Measurements from ENCODE around the gene CCN6. TPM values are rescaled to one million over a fixed set of nuclear protein-coding genes. Genes with fewer than 3 reads are reported as not detected.

The CCN6 gene
- total RNA-seq, 1 experiment from 2014 or later: not detected

DNA sequence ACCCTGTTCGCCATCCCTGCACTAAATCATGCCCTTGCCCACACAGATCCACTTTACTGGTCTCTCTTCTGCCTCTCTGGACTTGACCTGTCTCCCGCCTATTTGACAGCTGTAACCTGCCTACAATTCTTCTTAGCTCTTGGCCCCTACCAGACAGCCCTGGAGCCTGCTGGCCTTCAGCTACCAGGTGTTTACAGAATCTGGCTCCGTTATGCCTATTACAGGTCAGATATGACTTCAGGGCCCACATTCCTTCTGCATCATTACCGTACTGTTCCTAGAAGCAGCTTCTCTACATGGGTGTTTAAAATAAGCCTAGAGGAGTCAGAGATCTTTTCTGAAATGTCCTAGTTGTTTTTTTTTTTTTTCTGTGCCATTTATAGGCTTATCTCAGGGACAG, 45.4 kb upstream of the CCN6 start:
- Mint-ChIP-seq H3K27me3 (ENCODE audit: low read depth) (peaks cover 3% of the 10 kb centered on the region), H3K9me3 (no peaks in the 10 kb centered on the region), H3K36me3 (ENCODE audit: insufficient read depth in 1 of 3, low read depth in 3 of 3) (no peaks in the 10 kb centered on the region), H3K4me1 (peaks cover 0 to 6% of the 10 kb centered on the region in 2 experiments; a peak in 2 of 4 replicates), H3K4me3 (no peak overlapping the region), H3K27ac (no peak overlapping the region)
- Histone ChIP-seq H3K23me2 (ENCODE audit: insufficient read length, low read depth, low read length, poor library complexity, severe bottlenecking) (no peaks in the 10 kb centered on the region), H3K9me3 (ENCODE audit: control insufficient read depth, low read depth, low read length) (no peaks in the 10 kb centered on the region), H4K91ac (ENCODE audit: insufficient read length, low read depth, low read length) (no peak overlapping the region), H3K79me2 (ENCODE audit: insufficient read depth, low read length) (no peaks in the 10 kb centered on the region), H3T11ph (ENCODE audit: low read length) (no peak overlapping the region), H2AFZ (ENCODE audit: low read length) (no peak overlapping the region), H2BK120ac (ENCODE audit: low read depth, low read length, poor library complexity, severe bottlenecking) (no peak overlapping the region), H3K18ac (ENCODE audit: insufficient read length, low read depth, low read length) (no peak overlapping the region), H4K5ac (ENCODE audit: insufficient read length, low read depth, low read length) (no peak overlapping the region), H2BK15ac (ENCODE audit: low read depth, low read length) (no peak overlapping the region), H3K56ac (ENCODE audit: insufficient read length, low read depth, low read length) (no peak overlapping the region), H3K4me1 (ENCODE audit: insufficient read depth, low read length) (no peaks in the 10 kb centered on the region), H3K79me1 (ENCODE audit: insufficient read depth, low read depth, low read length, poor library complexity, severe bottlenecking) (no peaks in the 10 kb centered on the region), H2BK12ac (ENCODE audit: insufficient read length, low read depth, low read length) (no peak overlapping the region), H2BK5ac (ENCODE audit: insufficient read length, low read length) (no peak overlapping the region), H4K20me1 (ENCODE audit: control insufficient read depth, insufficient read depth, insufficient read length) (no peaks in the 10 kb centered on the region), H3K27ac (ENCODE audit: insufficient read length, low read depth, low read length) (no peak overlapping the region), H3K4ac (ENCODE audit: low read depth, low read length) (no peak overlapping the region), H3K14ac (ENCODE audit: insufficient read depth, low read length) (no peak overlapping the region), H3K27me3 (ENCODE audit: insufficient read depth, low read length) (no peaks in the 10 kb centered on the region), H3K23ac (ENCODE audit: insufficient read length, low read depth, low read length) (no peak overlapping the region), H2AK5ac (ENCODE audit: insufficient read length, low read length) (no peak overlapping the region), H3K9ac (ENCODE audit: extremely low read depth, insufficient read length, low read length) (no peak overlapping the region), H3K4me2 (ENCODE audit: insufficient read depth, insufficient read length, low read length) (no peak overlapping the region), H4K8ac (replicated peaks; ENCODE audit: insufficient read length, low read depth, low read length) (no peak overlapping the region), H2BK20ac (ENCODE audit: low read depth, low read length, poor library complexity, severe bottlenecking) (no peak overlapping the region)
- WGBS (ENCODE audit: extremely low coverage, insufficient read length, low lambda C conversion rate): no CpG with 5 or more reads among the region's 4 CpGs
- TF ChIP-seq, protein P1, sequence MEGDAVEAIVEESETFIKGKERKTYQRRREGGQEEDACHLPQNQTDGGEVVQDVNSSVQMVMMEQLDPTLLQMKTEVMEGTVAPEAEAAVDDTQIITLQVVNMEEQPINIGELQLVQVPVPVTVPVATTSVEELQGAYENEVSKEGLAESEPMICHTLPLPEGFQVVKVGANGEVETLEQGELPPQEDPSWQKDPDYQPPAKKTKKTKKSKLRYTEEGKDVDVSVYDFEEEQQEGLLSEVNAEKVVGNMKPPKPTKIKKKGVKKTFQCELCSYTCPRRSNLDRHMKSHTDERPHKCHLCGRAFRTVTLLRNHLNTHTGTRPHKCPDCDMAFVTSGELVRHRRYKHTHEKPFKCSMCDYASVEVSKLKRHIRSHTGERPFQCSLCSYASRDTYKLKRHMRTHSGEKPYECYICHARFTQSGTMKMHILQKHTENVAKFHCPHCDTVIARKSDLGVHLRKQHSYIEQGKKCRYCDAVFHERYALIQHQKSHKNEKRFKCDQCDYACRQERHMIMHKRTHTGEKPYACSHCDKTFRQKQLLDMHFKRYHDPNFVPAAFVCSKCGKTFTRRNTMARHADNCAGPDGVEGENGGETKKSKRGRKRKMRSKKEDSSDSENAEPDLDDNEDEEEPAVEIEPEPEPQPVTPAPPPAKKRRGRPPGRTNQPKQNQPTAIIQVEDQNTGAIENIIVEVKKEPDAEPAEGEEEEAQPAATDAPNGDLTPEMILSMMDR (conservative IDR thresholded peaks at IDR 0.05): no peak
- no peak for DNase-seq
